Activated CD4-positive, alpha-beta T cell treated with anti-CD3 and anti-CD28 coated beads, Interleukin-2, amount 50 U/mL, for 24 hours (primary cell): ENCODE data around the gene PHOSPHO2.
"Not testable (repeated sequence)": the region's sequence is repeated elsewhere in the genome, so short reads cannot be mapped to it uniquely, and the experiment has no call there.

Experiments used
- DNase-seq, 2 donors: peaks; one replicate each; pipeline ENCODE4 v3.0.0-alpha.2; 2020; ENCODE audit warnings: low read depth in 1 of 2, low spot score in 1 of 2

The PHOSPHO2 gene

DNA sequence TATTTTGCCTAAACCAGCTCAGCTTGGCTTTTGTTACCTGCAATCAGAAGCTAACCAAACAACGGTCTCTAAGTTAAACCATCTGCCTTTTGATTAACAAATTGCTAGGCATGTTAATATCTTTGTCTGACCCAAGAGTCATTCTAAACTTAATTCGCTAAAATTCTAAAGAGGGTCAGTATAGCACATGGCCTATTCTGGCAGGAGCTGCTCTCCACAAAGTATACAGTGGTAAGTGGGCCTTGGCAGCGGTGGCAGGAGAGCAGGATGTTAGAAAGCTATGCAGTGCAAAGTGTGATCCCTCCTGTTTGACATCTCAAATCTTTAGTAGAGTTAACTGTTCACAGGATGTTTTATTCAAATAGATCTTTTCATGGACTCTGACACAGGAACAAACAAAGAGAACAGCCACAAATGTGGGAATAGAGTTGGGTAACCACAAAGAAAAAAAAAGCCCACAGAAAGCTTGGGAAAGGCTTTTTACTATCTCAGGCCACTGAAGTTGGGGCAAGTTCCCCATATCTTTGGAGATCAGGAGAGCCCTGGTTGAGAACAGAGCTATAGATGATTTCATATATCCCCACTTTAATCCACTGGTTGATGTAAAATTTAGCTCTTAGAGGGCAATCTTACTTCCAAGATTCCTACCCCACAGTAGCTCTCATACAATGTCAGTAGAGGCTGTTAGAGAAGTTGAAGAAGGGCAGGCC lies 10.7 kb upstream of the PHOSPHO2 start:
- DNase-seq, result no peak

DNA sequence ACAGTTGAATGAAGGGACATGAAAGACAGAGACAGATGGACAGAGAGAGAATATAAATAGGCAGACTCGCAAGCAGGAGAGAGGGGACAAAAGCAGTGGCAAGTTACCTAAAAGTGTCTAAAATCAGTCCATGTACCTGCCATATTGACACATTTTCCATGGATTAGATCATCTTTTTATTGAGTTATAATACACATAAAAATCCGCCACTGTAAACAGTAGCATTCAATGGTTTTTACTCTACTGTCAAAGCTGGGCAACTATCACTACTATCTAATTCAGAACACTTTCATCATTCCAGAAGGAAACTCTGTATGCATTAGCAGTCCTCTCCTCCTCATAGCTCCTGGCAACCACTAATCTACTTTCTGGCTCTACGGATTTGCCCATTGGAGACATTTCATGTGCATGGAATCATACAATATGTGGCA lies 10.1 kb upstream of the PHOSPHO2 start:
- DNase-seq, result no peak

DNA sequence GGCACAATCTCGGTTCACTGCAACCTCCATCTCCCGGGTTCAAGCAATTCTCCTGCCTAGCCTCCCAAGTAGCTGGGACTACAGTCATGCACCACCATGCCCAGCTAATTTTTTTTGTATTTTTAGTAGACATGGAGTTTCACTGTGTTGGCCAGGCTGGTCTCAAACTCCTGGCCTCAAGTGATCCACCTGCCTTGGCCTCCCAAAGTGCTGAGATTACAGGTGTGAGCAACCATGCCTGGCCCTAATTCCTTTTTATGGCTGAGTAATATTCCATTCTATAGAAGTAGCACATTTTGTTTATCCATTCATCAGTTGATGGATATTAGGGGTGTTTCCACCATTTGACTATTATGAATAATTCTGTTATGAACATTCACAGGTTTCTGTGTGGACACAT lies 9.6 kb upstream of the PHOSPHO2 start:
- not testable (repeated sequence) for DNase-seq

DNA sequence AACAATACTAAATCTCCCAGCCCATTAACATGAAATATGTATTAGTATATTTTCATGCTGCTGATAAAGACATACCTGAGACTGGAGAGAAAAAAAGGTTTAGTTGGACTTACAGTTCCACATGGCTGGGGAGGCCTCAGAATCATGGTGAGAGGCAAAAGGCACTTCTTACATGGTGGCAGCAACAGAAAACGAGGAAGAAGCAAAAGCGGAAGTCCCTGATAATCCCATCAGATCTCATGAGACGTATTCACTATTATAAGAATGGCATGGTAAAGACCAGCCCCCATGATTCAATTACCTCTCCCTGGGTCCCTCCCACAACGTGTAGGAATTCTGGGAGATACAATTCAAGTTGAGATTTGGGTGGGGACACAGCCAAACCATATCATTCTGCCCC lies 7.4 kb upstream of the PHOSPHO2 start:
- DNase-seq, result not testable (repeated sequence)

DNA sequence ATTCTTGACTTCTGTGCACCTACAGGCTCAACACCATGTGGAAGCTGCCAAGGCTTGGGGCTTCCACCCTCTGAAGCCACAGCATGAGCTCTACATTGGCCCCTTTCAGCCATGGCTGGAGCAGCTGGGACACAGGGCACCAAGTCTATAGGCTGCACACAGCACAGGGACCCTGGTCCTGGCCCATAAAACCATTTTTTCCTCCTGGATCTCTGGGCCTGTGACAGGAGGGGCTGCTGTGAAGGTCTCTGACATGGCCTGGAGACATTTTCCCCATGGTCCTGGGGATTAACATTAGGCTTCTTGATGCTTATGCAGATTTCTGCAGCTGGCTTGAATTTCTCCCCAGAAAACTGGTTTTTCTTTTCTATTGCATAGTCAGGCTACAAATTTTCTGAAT lies 6.3 kb upstream of the PHOSPHO2 start:
- DNase-seq, result not testable (repeated sequence)

DNA sequence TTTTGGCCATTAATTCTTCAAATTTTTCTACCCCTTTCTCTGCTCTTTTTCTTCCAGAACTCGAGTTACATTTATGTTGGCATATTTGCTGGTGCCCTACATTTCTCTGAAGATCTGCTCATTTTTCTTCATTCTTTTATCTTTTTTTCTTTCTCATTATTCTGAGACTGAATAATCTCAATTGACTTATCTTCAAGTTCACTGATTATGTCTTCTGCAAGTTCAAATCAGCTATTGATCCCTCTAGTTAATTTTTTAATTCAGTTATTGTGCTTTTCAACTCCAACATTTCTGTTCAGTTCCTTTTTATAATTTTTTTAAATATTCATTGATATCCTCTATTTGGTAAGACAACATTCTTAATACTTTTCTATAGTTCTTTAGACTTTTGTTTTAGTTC lies 3.3 kb upstream of the PHOSPHO2 start:
- no peak for DNase-seq

DNA sequence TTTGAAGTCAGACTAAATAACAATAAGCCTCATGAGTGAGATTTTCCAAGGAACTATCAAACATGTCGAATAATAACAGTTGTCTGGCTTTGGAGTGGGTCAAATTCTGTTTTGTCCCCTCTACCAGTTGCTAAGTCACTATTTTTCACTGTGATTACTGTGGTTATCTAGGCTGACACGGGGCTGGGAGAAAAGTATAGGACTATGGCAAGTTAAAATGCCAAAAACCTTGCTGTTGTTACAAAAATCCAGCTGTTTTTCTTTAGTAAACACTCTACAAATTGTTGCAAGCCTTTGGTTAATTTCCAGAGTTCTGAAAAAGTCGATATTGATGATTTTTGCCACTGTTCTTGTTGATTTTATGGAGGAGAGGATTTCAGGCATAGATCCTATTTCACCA lies 1.6 kb upstream of the PHOSPHO2 start:
- no peak for DNase-seq

DNA sequence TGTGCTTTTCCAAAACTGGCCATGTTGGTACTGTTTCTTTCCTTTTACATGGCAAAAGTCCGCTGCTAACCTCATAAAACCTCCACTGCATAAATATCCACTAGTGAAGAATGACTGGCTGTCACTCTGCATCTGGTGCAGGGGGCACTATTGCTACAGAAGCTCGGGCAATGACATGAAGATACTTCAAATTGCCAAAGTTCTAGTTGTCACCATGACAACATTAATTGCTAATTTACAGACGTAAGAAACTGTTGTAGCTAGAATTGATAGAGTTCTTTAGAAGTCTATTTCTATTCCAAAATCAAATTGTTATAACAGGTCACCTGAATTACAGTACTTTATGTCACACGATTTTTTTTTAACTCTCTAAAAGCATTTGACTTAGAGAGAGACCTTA lies 909 bp upstream of the PHOSPHO2 start:
- no peak for DNase-seq

DNA sequence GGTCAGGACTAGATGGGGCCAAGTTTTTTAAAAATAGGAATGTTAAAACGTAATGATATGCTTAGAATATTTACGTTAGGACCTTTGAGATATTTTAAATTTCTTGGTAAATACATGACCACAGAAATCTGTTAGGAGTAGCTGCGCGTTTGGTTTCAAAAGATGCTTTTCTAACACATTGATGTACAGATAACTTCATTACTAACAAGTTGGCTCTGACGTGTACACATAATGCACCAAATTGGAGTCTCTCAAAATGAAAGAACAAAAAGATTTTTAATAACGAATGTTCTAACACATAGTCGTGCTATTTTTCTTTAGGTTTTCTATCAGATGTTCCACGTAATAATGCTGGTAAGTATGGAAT lies 608 bp downstream of the PHOSPHO2 start:
- no peak for DNase-seq

DNA sequence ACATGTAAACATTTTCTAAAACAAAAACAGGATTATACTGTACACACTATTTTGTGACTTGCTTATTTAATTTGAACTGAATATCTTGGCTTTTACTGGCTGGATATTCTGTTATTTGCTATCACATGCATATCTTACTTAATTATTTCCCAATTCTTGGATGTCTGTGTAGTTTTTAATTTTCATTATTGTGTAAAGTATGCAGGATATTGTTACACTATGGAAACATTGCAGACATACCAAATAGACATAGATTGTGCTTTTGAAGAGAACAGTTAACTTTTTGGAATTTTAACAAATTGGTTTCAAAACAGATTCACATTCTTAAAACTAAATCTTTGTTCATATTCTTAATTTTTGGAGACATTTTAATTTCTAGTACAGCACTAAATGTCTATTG lies 2.1 kb downstream of the PHOSPHO2 start:
- no peak for DNase-seq

DNA sequence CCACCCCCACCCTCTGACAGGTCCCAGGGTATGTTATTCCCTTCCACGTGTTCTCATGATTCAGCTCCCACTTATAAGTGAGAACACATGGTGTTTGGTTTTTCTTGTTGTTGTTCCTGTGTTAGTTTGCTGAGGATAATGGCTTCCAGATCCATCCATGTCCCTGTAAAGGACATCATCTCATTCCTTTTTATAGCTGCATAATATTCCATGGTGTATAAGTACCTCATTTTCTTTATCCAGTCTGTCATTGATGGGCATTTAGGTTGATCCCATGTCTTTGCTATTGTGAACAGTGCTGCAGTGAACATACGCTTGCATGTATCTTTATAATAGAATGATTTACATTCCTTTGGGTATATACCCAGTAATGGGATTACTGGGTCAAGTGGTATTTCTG lies 4.9 kb downstream of the PHOSPHO2 start:
- DNase-seq, result not testable (repeated sequence)

DNA sequence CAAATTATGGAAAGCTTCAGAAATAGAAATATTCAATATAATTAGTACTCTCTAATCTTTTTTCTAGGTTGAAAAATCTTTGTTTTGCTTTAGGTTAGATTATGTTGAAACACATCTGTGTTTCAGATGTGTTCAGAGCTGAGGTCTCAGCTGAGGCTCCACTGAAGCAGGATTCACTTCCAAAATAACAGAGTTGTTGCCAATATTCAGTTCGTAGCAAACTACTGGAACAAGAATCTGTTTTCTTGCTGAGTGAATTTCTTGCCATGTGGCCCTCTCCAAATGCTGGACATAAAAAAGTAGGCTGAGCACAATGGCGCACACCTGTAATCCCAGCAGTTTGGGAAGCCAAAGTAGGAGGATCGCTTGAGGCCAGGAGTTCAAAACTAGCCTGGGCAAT lies 8.7 kb downstream of the PHOSPHO2 start:
- DNase-seq, result no peak

DNA sequence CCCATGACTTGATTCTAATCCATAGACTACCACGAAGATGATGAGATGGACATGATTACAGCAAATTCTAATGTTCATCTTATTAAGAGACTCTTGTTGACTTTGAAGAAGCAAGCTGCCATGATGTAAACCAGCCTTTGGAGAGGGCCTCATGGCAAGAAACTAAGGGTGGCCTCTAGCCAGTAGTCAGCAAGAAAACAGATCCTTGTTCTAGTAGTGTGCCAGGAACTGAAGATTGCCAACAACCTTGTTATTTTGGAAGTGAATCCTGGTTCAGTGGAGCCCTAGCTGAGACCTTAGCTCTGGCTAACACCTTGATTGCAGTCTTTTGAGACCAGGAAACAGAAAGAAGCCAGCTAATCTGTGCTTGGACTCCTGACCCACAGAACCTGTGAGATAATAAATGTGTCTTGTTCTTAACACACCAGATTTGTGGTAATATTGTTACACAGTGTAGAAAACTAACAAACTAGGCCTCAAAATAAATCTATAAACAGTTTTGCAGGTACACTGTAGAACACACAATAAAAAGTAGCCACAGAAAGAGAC lies 10.0 kb downstream of the PHOSPHO2 start:
- DNase-seq, result no peak

DNA sequence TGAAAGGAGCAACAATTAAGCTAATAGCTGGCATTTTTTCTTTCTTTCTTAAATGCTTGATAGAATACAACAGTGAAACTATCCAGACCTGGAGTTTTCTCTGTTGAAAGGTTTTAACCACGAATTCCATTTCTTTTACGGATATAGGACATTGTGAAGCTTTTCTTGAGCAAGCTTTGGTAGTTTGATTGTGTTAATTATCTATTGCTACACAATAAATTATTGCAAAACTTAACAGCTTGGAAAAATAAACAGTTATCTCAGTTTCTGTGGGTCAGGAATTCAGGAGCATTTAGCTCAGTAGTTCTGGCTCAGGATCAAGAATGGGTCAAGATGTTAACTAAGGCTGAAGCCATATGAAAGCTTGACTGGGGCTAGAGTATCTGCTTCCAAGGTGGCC lies 11.7 kb downstream of the PHOSPHO2 start:
- no peak for DNase-seq

DNA sequence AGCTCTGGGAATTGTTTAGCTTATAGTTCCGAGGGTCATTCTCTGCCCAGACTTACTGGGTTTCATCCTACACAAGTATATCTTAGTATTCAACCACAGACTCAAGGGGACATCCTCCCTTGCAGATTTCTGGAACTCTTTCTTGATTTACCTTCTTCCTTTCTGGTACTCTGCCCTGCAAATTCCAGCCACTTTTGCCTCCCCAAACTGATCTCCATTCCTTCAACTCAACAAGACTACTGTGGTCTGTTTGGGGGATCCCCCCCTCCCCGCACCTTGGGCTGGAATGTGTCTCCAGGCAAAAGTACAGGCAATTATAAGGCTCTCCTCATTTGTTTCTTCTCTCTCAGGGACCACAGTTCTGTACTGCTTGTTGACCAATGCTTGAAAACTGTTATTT lies 13.4 kb downstream of the PHOSPHO2 start:
- no peak for DNase-seq

DNA sequence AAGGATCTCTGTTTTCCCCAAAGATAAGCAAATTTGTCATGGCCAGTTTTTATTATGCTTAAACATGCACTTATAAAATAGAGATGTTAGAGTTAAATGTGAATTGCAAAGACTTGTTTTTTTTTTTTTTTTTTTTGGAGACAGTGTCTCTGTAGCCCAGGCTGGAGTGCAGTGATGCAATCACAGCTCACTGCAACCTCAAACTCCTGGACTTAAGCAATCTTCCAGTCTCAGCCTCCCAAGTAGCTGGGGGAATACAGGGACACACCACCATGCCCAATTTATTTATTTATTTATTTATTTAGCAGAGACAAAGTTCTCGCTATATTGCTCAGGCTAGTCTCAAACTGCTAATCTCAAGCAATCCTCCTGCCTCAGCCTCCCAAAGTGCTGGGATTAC lies 15.1 kb downstream of the PHOSPHO2 start:
- DNase-seq, result no peak

DNA sequence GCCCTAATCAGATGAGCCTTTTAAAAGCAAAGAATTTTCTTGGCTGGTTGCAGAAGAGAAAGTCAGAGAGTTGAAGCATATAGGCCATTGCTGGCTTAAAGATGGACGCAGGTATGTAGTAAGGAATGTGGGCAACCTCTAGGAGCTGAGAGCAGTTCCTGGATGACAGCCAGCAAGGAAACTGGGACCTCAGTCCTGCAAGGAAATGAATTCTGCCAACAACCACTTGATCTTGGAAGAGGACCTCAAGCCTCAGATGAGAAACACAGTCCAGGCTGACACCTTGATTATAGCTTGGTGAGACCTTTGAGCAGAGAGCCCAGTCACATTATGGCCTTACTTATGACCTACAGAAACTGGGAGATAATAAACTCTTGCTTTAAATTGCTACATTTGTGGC lies 15.7 kb downstream of the PHOSPHO2 start:
- DNase-seq, result no peak

DNA sequence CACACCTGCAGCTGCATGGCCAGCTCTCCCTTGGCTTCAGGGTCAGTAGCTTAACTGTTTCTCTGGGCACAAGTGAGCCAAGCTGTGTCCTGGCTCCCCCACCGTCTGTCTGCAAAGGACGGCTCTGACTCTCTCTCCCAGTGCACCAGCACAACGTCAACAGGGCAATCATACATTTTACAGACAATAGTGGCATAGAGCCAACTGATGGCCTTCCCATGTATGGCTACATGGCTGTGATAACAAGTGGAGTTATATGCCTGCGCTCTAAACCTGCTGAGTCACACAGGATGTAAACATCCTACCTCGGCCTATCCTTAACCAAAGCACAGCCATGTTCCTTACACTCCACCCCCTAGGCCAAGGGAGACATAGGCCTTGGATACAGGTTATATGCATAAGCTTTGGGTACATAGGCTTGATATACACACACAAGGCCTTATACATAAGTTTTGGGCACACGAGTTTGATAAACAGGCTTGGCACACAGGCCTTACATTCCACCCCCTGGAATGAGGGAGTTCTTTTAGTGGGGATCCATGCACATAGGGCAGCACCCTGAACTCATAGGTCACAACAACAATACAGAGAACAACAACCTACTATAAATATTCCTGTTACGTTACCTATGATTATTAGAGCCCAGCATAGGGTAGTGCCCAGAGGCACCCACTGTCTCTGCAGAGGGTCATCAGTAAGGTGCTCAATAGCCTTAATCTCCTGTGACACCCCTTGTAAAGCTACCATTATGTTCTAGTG lies 17.7 kb downstream of the PHOSPHO2 start:
- DNase-seq, result no peak

DNA sequence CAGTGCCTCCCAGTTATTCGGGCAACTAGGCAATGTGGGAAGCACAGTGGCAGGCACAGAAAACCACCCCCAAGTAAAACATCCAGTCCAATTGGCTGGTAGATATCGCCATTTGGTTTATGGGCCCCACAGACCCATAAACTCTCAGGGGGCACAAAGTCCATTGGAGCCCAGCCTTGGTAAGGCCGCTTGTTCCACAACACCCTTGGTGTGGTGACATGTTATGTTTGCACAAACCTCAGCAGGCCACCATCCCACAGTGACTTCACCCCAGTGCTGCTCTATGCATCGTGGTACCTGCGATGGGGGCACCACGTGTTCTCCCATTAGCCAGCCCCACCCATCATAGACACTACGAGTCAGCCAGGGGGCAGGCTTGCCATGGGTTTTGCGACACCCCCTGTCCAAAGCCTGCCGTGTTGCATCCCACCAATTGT lies 18.5 kb downstream of the PHOSPHO2 start:
- DNase-seq, result no peak

DNA sequence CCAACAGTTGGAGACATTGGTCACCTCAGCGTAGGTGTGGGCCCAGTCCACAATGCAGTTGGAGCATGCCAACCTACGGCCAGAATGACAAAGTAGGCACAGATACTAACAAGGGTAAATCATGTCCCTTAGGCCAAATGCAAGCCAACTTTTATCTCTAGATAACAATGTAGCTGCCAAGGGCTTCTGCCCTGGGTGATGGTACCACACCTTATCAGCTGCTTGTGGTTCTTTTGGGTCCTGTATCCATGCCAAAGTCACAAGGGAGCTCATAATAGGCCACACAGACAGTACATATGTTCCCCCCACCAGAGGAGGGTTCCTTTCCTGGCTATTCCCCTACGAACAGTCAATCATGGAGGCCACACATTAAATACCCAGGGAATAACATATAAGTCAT lies 19.1 kb downstream of the PHOSPHO2 start:
- no peak for DNase-seq

DNA sequence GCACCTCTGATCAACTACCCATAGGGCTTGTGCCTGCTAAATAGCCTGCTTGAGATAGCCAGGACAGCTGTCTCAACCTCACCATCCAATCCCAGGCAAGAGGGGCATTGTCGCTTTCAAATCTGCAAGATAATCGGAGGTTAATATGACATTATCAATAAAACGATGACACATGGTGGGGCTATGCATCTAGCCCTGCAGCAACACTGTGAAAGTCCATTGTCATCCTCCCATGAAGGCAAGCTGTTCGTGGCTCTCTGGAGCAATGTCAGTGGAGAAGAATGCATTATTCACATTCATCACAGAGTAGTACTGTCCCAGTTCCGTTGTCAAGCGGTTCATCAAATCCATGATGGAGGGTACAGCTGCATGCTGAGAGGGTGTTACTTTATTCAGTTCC lies 20.4 kb downstream of the PHOSPHO2 start:
- no peak for DNase-seq

DNA sequence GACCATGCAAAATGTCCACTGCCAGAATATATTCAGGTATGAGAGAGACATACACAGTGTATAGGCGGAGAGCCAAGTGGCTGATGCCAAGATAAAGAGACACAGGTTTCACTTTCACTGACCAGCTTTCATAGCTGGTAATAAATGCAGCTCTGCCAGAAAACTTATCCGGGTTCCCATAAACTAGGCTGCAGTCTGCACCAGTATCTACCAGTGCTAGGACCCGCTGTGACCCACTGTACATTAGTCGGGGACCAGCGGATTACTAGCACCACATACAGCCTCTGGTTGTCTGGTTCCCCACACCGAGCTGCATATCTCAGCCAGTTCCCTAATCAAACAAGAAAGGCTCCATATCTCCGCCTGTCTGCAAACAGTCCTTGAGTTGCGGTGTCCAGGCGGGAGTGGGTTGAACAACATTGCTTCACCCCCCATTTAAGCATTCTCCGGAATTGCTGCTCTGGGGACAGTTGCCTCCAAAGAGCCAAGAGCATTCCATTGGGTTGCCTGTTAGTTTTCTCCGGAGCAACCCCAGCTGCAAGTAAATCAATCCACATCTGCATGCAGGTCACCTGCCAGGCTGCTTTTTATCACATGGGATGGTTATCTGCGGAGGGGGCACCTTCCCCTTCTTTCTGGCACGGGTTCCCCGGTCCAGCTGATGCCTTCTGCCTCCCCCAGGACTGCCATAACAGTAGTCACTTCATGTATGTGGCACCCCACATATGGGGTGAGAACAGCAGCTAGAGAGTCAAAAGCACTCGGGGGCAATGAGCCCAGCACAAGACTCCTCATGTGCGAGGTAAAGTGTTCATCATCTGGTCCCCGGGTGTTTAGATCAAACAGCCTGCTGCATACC lies 21.3 kb downstream of the PHOSPHO2 start:
- DNase-seq, result no peak
